Parathyroid adenoma (tissue), 2 donors: ENCODE data around the gene SDR42E1.

Experiments
- H2AFZ ChIP-seq: fragments of 300-600 bp; sonication (generic); one replicate; pipeline ENCODE4 v1.7.0; 2017; ENCODE audit warnings: antibody characterized with exemption, mild to moderate bottlenecking
- H3K27ac ChIP-seq: fragments of 300-600 bp; sonication (generic); one replicate; pipeline ENCODE4 v1.7.0; 2017
- H3K27me3 ChIP-seq: fragments of 300-600 bp; sonication (generic); one replicate; pipeline ENCODE4 v1.7.0; 2017; ENCODE audit warnings: low read length; ENCODE audit not compliant: control insufficient read depth, insufficient read depth
- H3K36me3 ChIP-seq: fragments of 300-600 bp; sonication (generic); one replicate; pipeline ENCODE4 v1.7.0; 2017; ENCODE audit warnings: low read length; ENCODE audit not compliant: control insufficient read depth, insufficient read depth
- H3K4me1 ChIP-seq: fragments of 300-600 bp; sonication (generic); one replicate; pipeline ENCODE4 v1.7.0; 2017; ENCODE audit warnings: control low read depth
- H3K4me2 ChIP-seq: fragments of 300-600 bp; sonication (generic); one replicate; pipeline ENCODE4 v1.7.0; 2017; ENCODE audit warnings: low read length
- H3K4me3 ChIP-seq: fragments of 300-600 bp; sonication (generic); one replicate; pipeline ENCODE4 v1.7.0; 2017; ENCODE audit warnings: low read depth, low read length
- H3K79me2 ChIP-seq: fragments of 300-600 bp; sonication (generic); one replicate; pipeline ENCODE4 v1.7.0; 2017; ENCODE audit warnings: control low read depth
- H3K9ac ChIP-seq: fragments of 300-600 bp; sonication (generic); one replicate; pipeline ENCODE4 v1.7.0; 2017; ENCODE audit warnings: mild to moderate bottlenecking
- H3K9me3 ChIP-seq: fragments of 300-600 bp; sonication (generic); one replicate; pipeline ENCODE4 v1.7.0; 2017; ENCODE audit warnings: low read length; ENCODE audit not compliant: control insufficient read depth
- TF ChIP-seq, protein P1 (sequence below): fragments of 300-600 bp; sonication (generic); IDR thresholded peaks from one replicate; pipeline ENCODE4 v1.7.0; 2017; ENCODE audit warnings: antibody characterized with exemption, mild to moderate bottlenecking
- donor health status: primary hyperparathyroidism.

Gene SDR42E1

DNA sequence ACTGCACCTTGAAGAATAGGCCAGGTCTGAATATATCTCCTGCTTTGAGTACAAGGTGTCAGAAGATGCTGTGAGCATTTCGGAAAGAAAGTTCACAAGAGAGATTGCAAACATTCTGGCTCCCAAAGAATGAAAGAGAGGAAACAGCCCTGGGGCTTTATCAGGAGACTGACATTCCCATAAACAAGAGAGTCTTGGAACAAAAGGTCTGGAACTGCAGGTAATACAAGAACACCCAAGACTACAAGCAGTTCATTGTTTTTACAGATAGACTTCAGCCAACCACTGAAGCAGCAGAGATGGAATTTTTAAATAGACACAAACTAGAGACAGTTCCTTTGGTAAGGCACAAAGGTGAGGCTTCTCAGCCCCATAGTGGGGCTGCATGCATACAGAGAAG lies 38.2 kb upstream of the SDR42E1 start:
- Histone ChIP-seq H2AFZ (no peak overlapping the region), H3K27me3 (no peaks in the 10 kb centered on the region), H3K27ac (no peak overlapping the region), H3K79me2 (no peaks in the 10 kb centered on the region), H3K4me3 (no peak overlapping the region), H3K4me1 (no peaks in the 10 kb centered on the region), H3K4me2 (no peak overlapping the region), H3K9ac (no peak overlapping the region), H3K36me3 (no peaks in the 10 kb centered on the region), H3K9me3 (no peaks in the 10 kb centered on the region)
- TF ChIP-seq, protein P1, sequence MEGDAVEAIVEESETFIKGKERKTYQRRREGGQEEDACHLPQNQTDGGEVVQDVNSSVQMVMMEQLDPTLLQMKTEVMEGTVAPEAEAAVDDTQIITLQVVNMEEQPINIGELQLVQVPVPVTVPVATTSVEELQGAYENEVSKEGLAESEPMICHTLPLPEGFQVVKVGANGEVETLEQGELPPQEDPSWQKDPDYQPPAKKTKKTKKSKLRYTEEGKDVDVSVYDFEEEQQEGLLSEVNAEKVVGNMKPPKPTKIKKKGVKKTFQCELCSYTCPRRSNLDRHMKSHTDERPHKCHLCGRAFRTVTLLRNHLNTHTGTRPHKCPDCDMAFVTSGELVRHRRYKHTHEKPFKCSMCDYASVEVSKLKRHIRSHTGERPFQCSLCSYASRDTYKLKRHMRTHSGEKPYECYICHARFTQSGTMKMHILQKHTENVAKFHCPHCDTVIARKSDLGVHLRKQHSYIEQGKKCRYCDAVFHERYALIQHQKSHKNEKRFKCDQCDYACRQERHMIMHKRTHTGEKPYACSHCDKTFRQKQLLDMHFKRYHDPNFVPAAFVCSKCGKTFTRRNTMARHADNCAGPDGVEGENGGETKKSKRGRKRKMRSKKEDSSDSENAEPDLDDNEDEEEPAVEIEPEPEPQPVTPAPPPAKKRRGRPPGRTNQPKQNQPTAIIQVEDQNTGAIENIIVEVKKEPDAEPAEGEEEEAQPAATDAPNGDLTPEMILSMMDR = no peak

DNA sequence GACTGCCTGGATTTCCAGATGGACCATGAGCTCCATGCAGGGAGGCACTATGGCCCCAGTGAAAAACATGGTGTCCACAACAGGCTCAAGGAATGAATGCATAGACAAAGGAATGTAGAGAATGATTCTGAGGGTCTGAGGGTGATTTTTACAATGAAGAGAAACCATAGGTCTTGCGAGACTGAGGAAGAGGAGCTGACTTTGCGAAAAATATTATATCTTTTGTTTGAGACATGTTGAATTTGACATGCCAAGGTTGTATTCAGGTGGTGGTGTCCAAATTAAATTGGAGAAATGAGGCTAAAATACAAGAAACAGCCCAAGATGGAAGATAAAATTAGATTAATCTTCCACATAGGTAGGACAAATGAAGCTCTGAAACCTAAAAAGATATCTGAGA lies 36.5 kb upstream of the SDR42E1 start:
- TF ChIP-seq, protein P1 = no peak
- no peaks in the 10 kb centered on the region for H3K79me2 ChIP-seq
- no peak overlapping the region for H3K9ac ChIP-seq
- H3K9me3 ChIP-seq = no peaks in the 10 kb centered on the region
- H3K4me1 ChIP-seq = no peaks in the 10 kb centered on the region
- no peak overlapping the region for H2AFZ ChIP-seq
- H3K27me3 ChIP-seq = no peaks in the 10 kb centered on the region
- no peak overlapping the region for H3K4me2 ChIP-seq
- no peak overlapping the region for H3K27ac ChIP-seq
- no peaks in the 10 kb centered on the region for H3K36me3 ChIP-seq
- no peak overlapping the region for H3K4me3 ChIP-seq

DNA sequence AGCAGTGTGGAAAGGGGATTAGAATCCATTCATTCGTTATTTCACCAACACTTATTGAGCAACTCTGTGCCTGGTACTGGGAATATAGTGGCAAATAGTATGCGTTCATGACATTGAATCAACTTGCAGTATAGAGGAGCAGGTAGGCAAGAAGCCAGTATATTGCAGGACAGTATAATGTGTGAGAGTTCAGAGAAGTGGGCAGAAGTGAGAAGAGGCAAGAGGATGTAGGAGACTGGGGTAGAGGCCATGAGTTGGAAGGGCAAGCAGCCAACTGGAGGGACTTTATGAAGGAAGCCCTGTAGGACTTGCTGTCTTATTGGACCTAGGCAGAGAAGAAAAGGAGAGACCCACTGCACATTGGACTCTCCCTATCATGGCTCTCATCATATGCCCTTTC lies 36.1 kb upstream of the SDR42E1 start:
- Histone ChIP-seq H3K4me1 (no peaks in the 10 kb centered on the region), H3K9me3 (no peaks in the 10 kb centered on the region), H3K27me3 (no peaks in the 10 kb centered on the region), H3K4me2 (no peak overlapping the region), H3K79me2 (no peaks in the 10 kb centered on the region), H2AFZ (no peak overlapping the region), H3K9ac (no peak overlapping the region), H3K27ac (no peak overlapping the region), H3K4me3 (no peak overlapping the region), H3K36me3 (no peaks in the 10 kb centered on the region)
- TF ChIP-seq, protein P1 = no peak

DNA sequence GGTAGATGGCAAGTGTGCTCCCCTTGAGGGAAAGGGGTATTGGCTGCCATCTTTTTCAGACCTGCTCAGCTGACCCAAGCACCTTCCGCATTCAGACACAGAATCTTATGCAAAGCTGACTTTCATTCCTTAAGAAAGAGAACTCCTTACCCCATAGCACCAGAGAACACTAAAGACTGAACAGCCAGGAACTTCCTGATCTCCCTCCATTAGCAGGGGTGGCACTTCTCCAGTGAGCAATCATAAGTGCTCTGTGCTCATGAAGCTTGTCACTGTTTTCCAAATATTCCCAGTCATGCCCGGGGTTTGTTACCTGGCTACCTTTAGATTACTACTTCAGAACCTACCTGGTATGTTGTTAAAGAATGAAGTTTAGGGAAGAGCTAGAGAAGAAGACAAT lies 35.7 kb upstream of the SDR42E1 start:
- Histone ChIP-seq H3K36me3 (no peaks in the 10 kb centered on the region), H3K4me2 (no peak overlapping the region), H3K27ac (no peak overlapping the region), H3K27me3 (no peaks in the 10 kb centered on the region), H3K79me2 (no peaks in the 10 kb centered on the region), H3K9ac (no peak overlapping the region), H3K4me1 (no peaks in the 10 kb centered on the region), H3K4me3 (no peak overlapping the region), H3K9me3 (no peaks in the 10 kb centered on the region), H2AFZ (no peak overlapping the region)
- TF ChIP-seq, protein P1 = no peak

DNA sequence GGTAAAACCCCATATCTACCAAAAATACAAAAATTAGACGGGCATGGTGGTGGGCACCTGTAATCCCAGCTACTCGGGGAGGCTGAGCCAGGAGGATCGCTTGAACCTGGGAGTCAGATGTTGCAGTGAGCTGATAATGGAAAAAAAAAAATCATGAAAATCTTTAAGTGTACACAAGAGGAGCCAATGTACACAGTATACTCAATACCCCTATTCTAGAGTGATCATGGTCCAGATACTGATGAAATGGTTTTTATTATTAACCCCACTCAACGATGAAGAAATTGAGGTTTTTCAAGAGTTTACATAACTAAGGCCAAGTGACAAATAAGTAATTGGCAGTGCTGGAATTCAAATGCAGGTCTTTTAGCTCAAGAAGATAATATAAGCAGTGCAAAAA lies 35.3 kb upstream of the SDR42E1 start:
- Histone ChIP-seq H3K9ac (no peak overlapping the region), H3K27me3 (no peaks in the 10 kb centered on the region), H2AFZ (no peak overlapping the region), H3K4me3 (no peak overlapping the region), H3K4me2 (no peak overlapping the region), H3K27ac (no peak overlapping the region), H3K9me3 (no peaks in the 10 kb centered on the region), H3K79me2 (no peaks in the 10 kb centered on the region), H3K36me3 (no peaks in the 10 kb centered on the region), H3K4me1 (no peaks in the 10 kb centered on the region)
- TF ChIP-seq, protein P1 = no peak
